ENCODE measurements around the gene NFYC.
"Not testable (repeated sequence)": the region's sequence is repeated elsewhere in the genome, so short reads cannot be mapped to it uniquely, and the experiment has no call there.

NFYC gene

GRCh38 chr1:40665335-40666171 is 26.0 kb upstream of the NFYC start, which contains the start of gene RIMS3:
RIMS3 (minus strand) TSS chr1:40665682; CDS start chr1:40641925, 23,757 bp downstream.
- peak; percentile 81 to 85 for DNase-seq

GRCh38 chr1:40668769-40669525 is 22.6 kb upstream of the NFYC start:
- DNase-seq: peak; percentile 76 to 87

- no peak for DNase-seq
Measured at GRCh38 chr1:40673452-40673851, 18.1 kb upstream of the NFYC start.

GRCh38 chr1:40676501-40676900 is 15.0 kb upstream of the NFYC start:
- no peak for DNase-seq

- DNase-seq: no peak
Measured at GRCh38 chr1:40679165-40679953, 12.1 kb upstream of the NFYC start.

- DNase-seq: no peak
Measured at GRCh38 chr1:40684669-40685068, 6.8 kb upstream of the NFYC start.

- no peak for DNase-seq
Measured at GRCh38 chr1:40687059-40687458, 4.4 kb upstream of the NFYC start.

- DNase-seq: no peak
Measured at GRCh38 chr1:40687661-40688060, 3.8 kb upstream of the NFYC start.

GRCh38 chr1:40689737-40690136 is 1.8 kb upstream of the NFYC start:
- no peak for DNase-seq

GRCh38 chr1:40690771-40691537 is 550 bp upstream of the NFYC start:
- DNase-seq: no peak

- DNase-seq: no peak
Measured at GRCh38 chr1:40692429-40692895, 958 bp downstream of the NFYC start.

- DNase-seq: no peak
Measured at GRCh38 chr1:40693425-40693824, 1.9 kb downstream of the NFYC start.

GRCh38 chr1:40694353-40694874 is 2.9 kb downstream of the NFYC start:
- no peak for DNase-seq

- no peak for DNase-seq
Measured at GRCh38 chr1:40696294-40696693, 4.8 kb downstream of the NFYC start.

GRCh38 chr1:40697436-40697835 is 5.9 kb downstream of the NFYC start:
- no peak for DNase-seq

GRCh38 chr1:40699787-40700186 is 8.3 kb downstream of the NFYC start:
- no peak for DNase-seq

GRCh38 chr1:40701684-40702083 is 10.2 kb downstream of the NFYC start:
- no peak for DNase-seq

GRCh38 chr1:40702810-40703209 is 11.3 kb downstream of the NFYC start:
- DNase-seq: not testable (repeated sequence)

- DNase-seq: no peak
Measured at GRCh38 chr1:40703316-40703715, 11.8 kb downstream of the NFYC start.

GRCh38 chr1:40704817-40705733 is 13.6 kb downstream of the NFYC start:
- no peak for DNase-seq

- DNase-seq: no peak
Measured at GRCh38 chr1:40706626-40707025, 15.1 kb downstream of the NFYC start.

Data from activated CD4-positive, alpha-beta T cell treated with anti-CD3 and anti-CD28 coated beads for 4 hours (primary cell).